ENCODE measurements around the gene ZNF384. TPM values are rescaled to one million over a fixed set of nuclear protein-coding genes. Genes with fewer than 3 reads are reported as not detected.

ZNF384 gene
- total RNA-seq, result 10 to 100 TPM; 16.9 to 48.5 (median 32.7) TPM

- 0 to 8% (median 0%) methylated on average over 2 to 9 of the region's 72 CpGs; no CpG with 5 or more reads in 6 of the 10 experiments for WGBS, 10 experiments
Measured at GRCh38 chr12:6688999-6689882, at the start of gene ZNF384. Gene ZNF384, minus strand, starts transcription at chr12:6689375. Its CDS starts 9,855 bp downstream, at chr12:6679520.

GRCh38 chr12:6736754-6737153 lies 47.6 kb upstream of the ZNF384 start:
- Histone ChIP-seq H3K27ac (no peak overlapping the region), H3K4me3 (no peak overlapping the region), H3K4me1 (replicated peaks in 1 of 2) (peaks cover 6 to 7% of the 10 kb centered on the region in 2 donors)
- in situ Hi-C loops (cut with MboI; ENCODE audit: low pct_unique_long_range_greater_than_20kb in 2 of 9, low sequenced_read_pairs in 9 of 9, unreplicated experiment in 9 of 9), result loop anchor here in 1 of 9 experiments (25.0 kb wide), 1 partner anchor 101 kb away; the partner anchor contains the start of genes GNB3 and P3H3
- ATAC-seq (replicated peaks in 6 of 8), result no peak
- 76 to 100% (median 89%) methylated on average over 4 to 5 of the region's 5 CpGs for WGBS, 10 experiments

More at GRCh38 chr12:6688999-6689882, at the start of gene ZNF384:
- H3K27ac ChIP-seq, result peak within 1 kb of the TSS; percentile 96 to 97
- in situ Hi-C loops (cut with MboI; ENCODE audit: low pct_unique_long_range_greater_than_20kb in 2 of 9, low sequenced_read_pairs in 9 of 9, unreplicated experiment in 9 of 9), result no loop called here
- ATAC-seq (replicated peaks in 6 of 8), result peak; percentile 80 to 89 (median 83)
- H3K4me3 ChIP-seq, result peak within 1 kb of the TSS; percentile 60 to 84 (median 67)
- H3K4me1 ChIP-seq (replicated peaks in 1 of 2), result peaks cover 21 to 29% of the 10 kb centered on the region in 2 donors

GRCh38 chr12:6735448-6736191 lies 46.4 kb upstream of the ZNF384 start:
- WGBS, 10 experiments, result 0 to 100% (median 27%) methylated on average over 1 to 7 of the region's 8 CpGs; no CpG with 5 or more reads in 1 of the 10 experiments
- ATAC-seq (replicated peaks in 6 of 8), result peak; percentile 94 to 97 (median 96)
- Histone ChIP-seq H3K4me1 (replicated peaks in 1 of 2) (peaks cover 3 to 4% of the 10 kb centered on the region in 2 donors), H3K4me3 (no peak overlapping the region), H3K27ac (no peak overlapping the region)
- in situ Hi-C loops (cut with MboI; ENCODE audit: low pct_unique_long_range_greater_than_20kb in 2 of 9, low sequenced_read_pairs in 9 of 9, unreplicated experiment in 9 of 9), result loop anchor here in 1 of 9 experiments (25.0 kb wide), 1 partner anchor 102 kb away; the partner anchor contains the start of genes GNB3 and P3H3

GRCh38 chr12:6734506-6735387 lies 45.6 kb upstream of the ZNF384 start:
- Histone ChIP-seq H3K4me3 (no peak overlapping the region), H3K27ac (no peak overlapping the region), H3K4me1 (replicated peaks in 1 of 2) (peaks cover 3 to 4% of the 10 kb centered on the region in 2 donors)
- 70 to 100% (median 91%) methylated on average over 1 to 8 of the region's 10 CpGs; no CpG with 5 or more reads in 2 of the 10 experiments for WGBS, 10 experiments
- ATAC-seq (replicated peaks in 6 of 8), result no peak
- in situ Hi-C loops (cut with MboI; ENCODE audit: low pct_unique_long_range_greater_than_20kb in 2 of 9, low sequenced_read_pairs in 9 of 9, unreplicated experiment in 9 of 9), result loop anchor here in 1 of 9 experiments (25.0 kb wide), 1 partner anchor 103 kb away; the partner anchor contains the start of genes GNB3 and P3H3

- no peak overlapping the region for H3K4me3 ChIP-seq
- H3K27ac ChIP-seq, result no peak overlapping the region
- 80 to 100% (median 95%) methylated on average over 1 to 6 of the region's 8 CpGs; no CpG with 5 or more reads in 3 of the 10 experiments for WGBS, 10 experiments
- H3K4me1 ChIP-seq (replicated peaks in 1 of 2), result peaks cover 4 to 5% of the 10 kb centered on the region in 2 donors
- in situ Hi-C loops (cut with MboI; ENCODE audit: low pct_unique_long_range_greater_than_20kb in 2 of 9, low sequenced_read_pairs in 9 of 9, unreplicated experiment in 9 of 9), result loop anchor here in 1 of 9 experiments (25.0 kb wide), 1 partner anchor 107 kb away; the partner anchor contains the start of genes GNB3 and P3H3
- ATAC-seq (replicated peaks in 6 of 8), result no peak
Measured at GRCh38 chr12:6730169-6730568, 41.0 kb upstream of the ZNF384 start.

- 90 to 100% (median 91%) methylated on average over 1 to 10 of the region's 18 CpGs; no CpG with 5 or more reads in 6 of the 10 experiments for WGBS, 10 experiments
- in situ Hi-C loops (cut with MboI; ENCODE audit: low pct_unique_long_range_greater_than_20kb in 2 of 9, low sequenced_read_pairs in 9 of 9, unreplicated experiment in 9 of 9), result loop anchor here in 1 of 9 experiments (25.0 kb wide), 1 partner anchor 108 kb away; the partner anchor contains the start of genes GNB3 and P3H3
- ATAC-seq (replicated peaks in 6 of 8), result no peak
- H3K4me3 ChIP-seq, result no peak overlapping the region
- no peak overlapping the region for H3K27ac ChIP-seq
- peaks cover 10% of the 10 kb centered on the region in 2 donors for H3K4me1 ChIP-seq (replicated peaks in 1 of 2)
Measured at GRCh38 chr12:6729186-6729585, 40.0 kb upstream of the ZNF384 start.

GRCh38 chr12:6725350-6725749 lies 36.2 kb upstream of the ZNF384 start:
- in situ Hi-C loops (cut with MboI; ENCODE audit: low pct_unique_long_range_greater_than_20kb in 2 of 9, low sequenced_read_pairs in 9 of 9, unreplicated experiment in 9 of 9), result loop anchor here in 1 of 9 experiments (25.0 kb wide), 1 partner anchor 112 kb away; the partner anchor contains the start of genes GNB3 and P3H3

GRCh38 chr12:6724409-6724797 lies 35.2 kb upstream of the ZNF384 start:
- in situ Hi-C loops (cut with MboI; ENCODE audit: low pct_unique_long_range_greater_than_20kb in 2 of 9, low sequenced_read_pairs in 9 of 9, unreplicated experiment in 9 of 9), result no loop called here
- peak in 7 of 8 experiments; percentile 4 to 33 (median 25) for ATAC-seq (replicated peaks in 6 of 8)
- 0 to 70% (median 0%) methylated on average over 1 to 6 of the region's 10 CpGs; no CpG with 5 or more reads in 5 of the 10 experiments for WGBS, 10 experiments

More at GRCh38 chr12:6725350-6725749, 36.2 kb upstream of the ZNF384 start:
- peaks cover 10% of the 10 kb centered on the region in 2 donors for H3K4me1 ChIP-seq (replicated peaks in 1 of 2)
- ATAC-seq (replicated peaks in 6 of 8), result no peak
- H3K4me3 ChIP-seq, result peak overlapping the region in 1 of 5 donors; percentile 47
- peak overlapping the region; percentile 89 to 91 for H3K27ac ChIP-seq
- WGBS, 10 experiments, result 67 to 100% (median 77%) methylated on average over 1 to 6 of the region's 7 CpGs; no CpG with 5 or more reads in 4 of the 10 experiments

GRCh38 chr12:6723607-6724408 lies 34.6 kb upstream of the ZNF384 start, which contains the start of gene COPS7A:
Gene COPS7A, plus strand, starts transcription at chr12:6724046. Its CDS starts 611 bp downstream, at chr12:6724657.
- ATAC-seq (replicated peaks in 6 of 8), result peak; percentile 93 to 97 (median 96)
- Histone ChIP-seq H3K4me3 (peak within 1 kb of the TSS; percentile 42 to 56 (median 47)), H3K4me1 (replicated peaks in 1 of 2) (peaks cover 10% of the 10 kb centered on the region in 2 donors), H3K27ac (peak within 1 kb of the TSS; percentile 89 to 91)
- in situ Hi-C loops (cut with MboI; ENCODE audit: low pct_unique_long_range_greater_than_20kb in 2 of 9, low sequenced_read_pairs in 9 of 9, unreplicated experiment in 9 of 9), result no loop called here
- 0 to 10% (median 2%) methylated on average over 2 to 27 of the region's 49 CpGs for WGBS, 10 experiments

More at GRCh38 chr12:6724409-6724797, 35.2 kb upstream of the ZNF384 start:
- H3K4me3 ChIP-seq, result peak overlapping the region; percentile 42 to 56 (median 47)
- peaks cover 10% of the 10 kb centered on the region in 2 donors for H3K4me1 ChIP-seq (replicated peaks in 1 of 2)
- peak overlapping the region; percentile 89 to 91 for H3K27ac ChIP-seq

- H3K4me3 ChIP-seq, result peak overlapping the region in 2 of 5 donors; percentile 47 to 56
- in situ Hi-C loops (cut with MboI; ENCODE audit: low pct_unique_long_range_greater_than_20kb in 2 of 9, low sequenced_read_pairs in 9 of 9, unreplicated experiment in 9 of 9), result no loop called here
- no peak overlapping the region for H3K27ac ChIP-seq
- WGBS, 10 experiments, result 72 to 97% (median 87%) methylated on average over 2 to 3 of the region's 3 CpGs
- no peak for ATAC-seq (replicated peaks in 6 of 8)
- H3K4me1 ChIP-seq (replicated peaks in 1 of 2), result peaks cover 10% of the 10 kb centered on the region in 2 donors
Measured at GRCh38 chr12:6722863-6723262, 33.7 kb upstream of the ZNF384 start.
